GM23248 (cell line): ENCODE data around the gene IQGAP2. TPM values are rescaled to one million over a fixed set of nuclear protein-coding genes. Genes with fewer than 3 reads are reported as not detected.

ENCODE experiments used
- DNase-seq: peaks from one replicate; pipeline ENCODE4 v3.0.0-alpha.2; 2015
- H2AFZ ChIP-seq: fragments of 200-600 bp; sonication (generic); 2 replicates; pipeline ENCODE4 v1.6.1; 2016; ENCODE audit warnings: antibody characterized with exemption
- H3F3A ChIP-seq: fragments of 200-600 bp; sonication (generic); 2 replicates; pipeline ENCODE4 v1.6.1; 2016; ENCODE audit warnings: mild to moderate bottlenecking, antibody characterized with exemption, mixed run types; ENCODE audit not compliant: insufficient read depth
- H3K27ac ChIP-seq: fragments of 200-600 bp; sonication (generic); 2 replicates; pipeline ENCODE4 v1.5.1; 2016; ENCODE audit warnings: mild to moderate bottlenecking
- H3K27me3 ChIP-seq: fragments of 200-600 bp; sonication (generic); replicated peaks from 2 replicates; pipeline ENCODE4 v1.6.1; 2016; ENCODE audit warnings: mild to moderate bottlenecking; ENCODE audit not compliant: insufficient read depth
- H3K36me3 ChIP-seq: fragments of 200-600 bp; sonication (generic); 2 replicates; pipeline ENCODE4 v1.6.1; 2016; ENCODE audit warnings: low read depth, mild to moderate bottlenecking
- H3K4me1 ChIP-seq: fragments of 200-600 bp; sonication (generic); 2 replicates; pipeline ENCODE4 v1.6.1; 2016; ENCODE audit warnings: mild to moderate bottlenecking; ENCODE audit not compliant: insufficient read depth
- H3K4me2 ChIP-seq: fragments of 200-600 bp; sonication (generic); one replicate; pipeline ENCODE4 v1.6.1; 2016; ENCODE audit warnings: mild to moderate bottlenecking; ENCODE audit not compliant: unreplicated experiment
- H3K4me3 ChIP-seq: fragments of 200-600 bp; sonication (generic); 2 replicates; pipeline ENCODE4 v1.5.1; 2016; ENCODE audit warnings: mild to moderate bottlenecking
- H3K79me2 ChIP-seq: fragments of 200-600 bp; sonication (generic); 2 replicates; pipeline ENCODE4 v1.6.1; 2016; ENCODE audit warnings: mild to moderate bottlenecking; ENCODE audit not compliant: insufficient read depth
- H3K9ac ChIP-seq: fragments of 200-600 bp; sonication (generic); 2 replicates; pipeline ENCODE4 v1.6.1; 2016; ENCODE audit warnings: mild to moderate bottlenecking
- H3K9me2 ChIP-seq: fragments of 200-600 bp; sonication (generic); 2 replicates; pipeline ENCODE4 v1.6.1; 2016; ENCODE audit warnings: mixed run types, mild to moderate bottlenecking, moderate library complexity; ENCODE audit not compliant: insufficient read depth
- H3K9me3 ChIP-seq: fragments of 200-600 bp; sonication (generic); one replicate; pipeline ENCODE4 v1.6.1; 2017; ENCODE audit warnings: low read depth
- H4K20me1 ChIP-seq: fragments of 200-600 bp; sonication (generic); 2 replicates; pipeline ENCODE4 v1.6.0; 2016; ENCODE audit not compliant: insufficient read depth
- EZH2 ChIP-seq: fragments of 200-600 bp; sonication (generic); IDR thresholded peaks from 2 replicates; pipeline ENCODE4 v1.6.1; 2018; ENCODE audit warnings: antibody characterized with exemption, mild to moderate bottlenecking; ENCODE audit not compliant: insufficient read depth, poor library complexity, severe bottlenecking
- EZH2phosphoT487 ChIP-seq: fragments of 200-600 bp; sonication (generic); IDR thresholded peaks from 2 replicates; pipeline ENCODE4 v1.6.1; 2018; ENCODE audit warnings: antibody characterized with exemption, moderate library complexity, mild to moderate bottlenecking, low read depth; ENCODE audit not compliant: insufficient read depth
- WGBS, 2 experiments: methylation state at CpG; one replicate each; pipeline ENCODE4 v1.1.6; 2015 to 2017; ENCODE audit warnings: low lambda C conversion rate in 2 of 2, low coverage in 1 of 2; ENCODE audit errors: missing lambda C conversion rate in 2 of 2; 5-methylcytosine and 5-hydroxymethylcytosine counted together
- in situ Hi-C: fragments of 300-500 bp; cut with MboI; formaldehyde crosslinking; loops from 2 replicates; pipeline ENCODE4 v1.15.0; 2020
- polyA plus RNA-seq: library from polyadenylated mRNA; unstranded; fragments of >200 nt; fragmentation: Nextera tagmentation; extraction: Ambion mirVana; gene quantifications from 2 replicates; pipeline ENCODE4 v1.2.1, GENCODE V29; 2016
- total RNA-seq: library from RNA; depleted of rRNA; stranded (reverse); fragments of >200 nt; shearing (Covaris generic); gene quantifications from 2 replicates; pipeline ENCODE4 v1.2.3, GENCODE V29; 2014

The IQGAP2 gene
- total and polyA plus RNA-seq, 2 experiments from 2014 or later, result 0.11 TPM; not detected in 1

DNA sequence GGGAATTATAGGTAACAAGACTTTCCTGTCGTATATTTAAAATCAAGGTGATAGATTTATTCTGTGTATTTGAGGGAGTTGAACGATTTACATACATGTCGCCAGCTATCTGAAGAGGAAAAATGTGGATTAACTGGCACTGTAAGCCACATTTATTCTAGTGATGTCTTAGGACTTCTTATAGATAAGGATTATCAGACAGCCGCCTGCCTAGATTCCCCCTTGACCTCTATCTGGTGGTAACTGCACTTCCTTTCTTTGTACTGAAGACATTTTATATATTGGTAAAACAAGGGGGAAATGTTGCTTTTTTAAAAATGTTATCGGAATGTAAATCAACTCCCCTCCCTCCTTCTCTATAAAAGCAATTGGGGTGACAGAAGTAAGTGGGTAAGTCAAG, 259.4 kb downstream of the IQGAP2 start:
- H3K79me2 ChIP-seq, result no peaks in the 10 kb centered on the region
- TF ChIP-seq EZH2 (no peak), EZH2phosphoT487 (no peak)
- in situ Hi-C loops, result no loop called here
- peaks cover 40% of the 10 kb centered on the region for H3K27me3 ChIP-seq
- 82 to 87% methylated on average over 5 of the region's 5 CpGs for WGBS, 2 experiments
- no peak overlapping the region for H2AFZ ChIP-seq
- no peak overlapping the region for H3K4me3 ChIP-seq
- H3K9me2 ChIP-seq, result no peaks in the 10 kb centered on the region
- DNase-seq, result no peak
- H3F3A ChIP-seq, result no peaks in the 10 kb centered on the region
- no peaks in the 10 kb centered on the region for H3K9me3 ChIP-seq
- H3K27ac ChIP-seq, result no peak overlapping the region
- H3K9ac ChIP-seq, result no peak overlapping the region
- H3K36me3 ChIP-seq, result no peaks in the 10 kb centered on the region
- H3K4me1 ChIP-seq, result no peaks in the 10 kb centered on the region
- no peaks in the 10 kb centered on the region for H4K20me1 ChIP-seq
- no peak overlapping the region for H3K4me2 ChIP-seq

DNA sequence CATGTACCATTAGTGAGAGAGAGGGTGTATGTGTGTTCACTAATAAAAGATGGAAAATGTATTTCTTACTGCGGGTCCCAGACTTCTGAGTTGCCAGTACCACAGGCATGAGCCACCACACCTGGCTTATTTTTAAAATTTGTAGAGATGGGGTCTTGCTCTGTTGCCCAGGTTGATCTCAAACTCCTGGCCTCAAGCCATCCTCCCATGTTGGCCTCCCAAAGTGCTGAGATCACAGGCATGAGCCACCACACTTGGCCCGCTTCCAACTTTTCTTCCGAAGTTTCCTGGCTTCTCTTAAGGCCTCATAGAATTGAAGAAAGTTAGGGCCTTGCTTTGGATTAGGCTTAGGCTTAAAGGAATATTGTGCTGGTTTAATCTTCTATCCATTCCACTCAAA, 260.5 kb downstream of the IQGAP2 start:
- H3K27me3 ChIP-seq, result peaks cover 41% of the 10 kb centered on the region
- H3K79me2 ChIP-seq, result no peaks in the 10 kb centered on the region
- in situ Hi-C loops, result no loop called here
- no peak overlapping the region for H2AFZ ChIP-seq
- no peak overlapping the region for H3K27ac ChIP-seq
- 47 to 51% methylated on average over 3 of the region's 3 CpGs for WGBS, 2 experiments
- H3K4me1 ChIP-seq, result no peaks in the 10 kb centered on the region
- H3K4me3 ChIP-seq, result no peak overlapping the region
- no peaks in the 10 kb centered on the region for H4K20me1 ChIP-seq
- no peak for DNase-seq
- no peaks in the 10 kb centered on the region for H3F3A ChIP-seq
- H3K9me2 ChIP-seq, result no peaks in the 10 kb centered on the region
- no peaks in the 10 kb centered on the region for H3K36me3 ChIP-seq
- TF ChIP-seq EZH2phosphoT487, result no peak
- TF ChIP-seq EZH2, result no peak
- no peak overlapping the region for H3K4me2 ChIP-seq
- H3K9ac ChIP-seq, result no peak overlapping the region
- no peaks in the 10 kb centered on the region for H3K9me3 ChIP-seq

DNA sequence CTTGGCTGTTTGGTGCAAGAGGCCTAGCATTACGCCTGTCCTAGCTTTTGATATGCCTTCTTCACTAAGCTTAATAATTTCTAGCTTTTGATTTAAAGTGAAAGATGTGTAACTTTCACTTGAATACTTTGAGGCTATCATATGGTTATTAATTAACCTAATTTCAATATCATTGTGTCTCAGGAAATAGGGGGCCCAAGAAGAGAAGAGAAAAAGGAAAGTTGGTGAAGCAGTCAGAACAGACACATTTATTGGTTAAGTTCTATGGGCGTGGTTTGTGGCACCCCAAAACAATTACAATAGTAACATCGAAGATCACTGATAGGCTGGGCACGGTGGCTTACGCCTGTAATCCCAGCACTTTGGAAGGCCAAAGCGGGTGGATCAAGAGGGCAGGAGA, 261.0 kb downstream of the IQGAP2 start:
- Histone ChIP-seq H4K20me1 (no peaks in the 10 kb centered on the region), H3K27ac (no peak overlapping the region), H3K4me2 (no peak overlapping the region), H3K4me3 (no peak overlapping the region), H3K36me3 (no peaks in the 10 kb centered on the region), H3K27me3 (peaks cover 41% of the 10 kb centered on the region), H3K9ac (no peak overlapping the region), H3K9me3 (no peaks in the 10 kb centered on the region), H3K79me2 (no peaks in the 10 kb centered on the region), H3K4me1 (no peaks in the 10 kb centered on the region), H2AFZ (no peak overlapping the region), H3F3A (no peaks in the 10 kb centered on the region), H3K9me2 (no peaks in the 10 kb centered on the region)
- in situ Hi-C loops, result no loop called here
- TF ChIP-seq EZH2phosphoT487, result no peak
- no peak for TF ChIP-seq EZH2
- WGBS, 2 experiments, result 84 to 86% methylated on average over 6 of the region's 6 CpGs
- no peak for DNase-seq

DNA sequence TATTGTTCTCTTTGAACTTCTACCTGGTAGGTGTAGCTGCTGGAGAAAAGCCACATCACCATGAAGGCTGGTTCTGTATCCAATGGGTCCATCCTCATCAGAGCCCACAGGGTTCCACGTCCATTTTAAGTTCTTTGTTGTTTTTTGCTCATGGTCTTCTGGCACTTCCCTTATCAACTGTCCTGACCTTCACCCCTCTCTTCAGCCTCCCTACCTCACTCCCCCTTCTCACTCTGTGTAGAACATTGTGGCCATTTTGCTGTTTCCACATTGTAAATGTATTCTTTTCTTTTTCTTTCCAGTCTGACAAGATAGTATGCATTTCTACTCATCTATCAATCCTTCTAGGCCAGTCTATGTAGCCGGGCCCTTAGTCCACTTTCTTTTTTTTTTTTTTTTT, 264.4 kb downstream of the IQGAP2 start:
- Histone ChIP-seq H3K9me2 (no peaks in the 10 kb centered on the region), H3K79me2 (no peaks in the 10 kb centered on the region), H3K9ac (no peak overlapping the region), H4K20me1 (no peaks in the 10 kb centered on the region), H2AFZ (no peak overlapping the region), H3K4me3 (no peak overlapping the region), H3K27me3 (peaks cover 23% of the 10 kb centered on the region), H3F3A (no peaks in the 10 kb centered on the region), H3K36me3 (no peaks in the 10 kb centered on the region), H3K4me1 (no peaks in the 10 kb centered on the region), H3K4me2 (no peak overlapping the region), H3K27ac (no peak overlapping the region), H3K9me3 (no peaks in the 10 kb centered on the region)
- in situ Hi-C loops, result no loop called here
- TF ChIP-seq EZH2phosphoT487 (no peak), EZH2 (no peak)
- WGBS, 2 experiments, result 51 to 66% methylated on average over 2 of the region's 2 CpGs
- DNase-seq, result no peak

DNA sequence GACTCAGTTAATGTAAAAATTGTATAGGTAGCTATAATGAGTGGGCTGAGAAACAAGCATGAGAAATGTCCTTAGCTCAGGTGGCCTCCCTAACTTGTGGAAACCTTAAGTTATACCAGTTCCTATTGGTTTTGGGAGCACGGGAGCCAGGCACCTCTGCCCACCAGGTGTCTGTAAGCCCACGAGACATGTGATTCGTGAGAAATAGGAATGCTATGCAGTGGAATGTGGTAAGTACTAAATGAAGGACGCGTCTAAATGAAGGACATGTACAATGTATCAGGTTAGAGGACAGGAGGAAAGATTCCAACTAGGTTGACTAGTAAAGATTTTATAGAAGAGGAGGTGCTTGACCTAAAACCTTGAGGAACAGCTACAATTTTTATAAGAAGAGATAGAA, 266.2 kb downstream of the IQGAP2 start:
- H3K27ac ChIP-seq, result no peak overlapping the region
- DNase-seq, result no peak
- no peaks in the 10 kb centered on the region for H3K79me2 ChIP-seq
- H3F3A ChIP-seq, result no peaks in the 10 kb centered on the region
- 82 to 83% methylated on average over 5 of the region's 5 CpGs for WGBS, 2 experiments
- no peak for TF ChIP-seq EZH2phosphoT487
- TF ChIP-seq EZH2, result no peak
- H3K4me1 ChIP-seq, result no peaks in the 10 kb centered on the region
- H4K20me1 ChIP-seq, result no peaks in the 10 kb centered on the region
- H3K4me2 ChIP-seq, result no peak overlapping the region
- no peak overlapping the region for H3K4me3 ChIP-seq
- H3K27me3 ChIP-seq, result peaks cover 34% of the 10 kb centered on the region
- in situ Hi-C loops, result no loop called here
- no peaks in the 10 kb centered on the region for H3K9me3 ChIP-seq
- no peak overlapping the region for H3K9ac ChIP-seq
- no peak overlapping the region for H2AFZ ChIP-seq
- H3K36me3 ChIP-seq, result no peaks in the 10 kb centered on the region
- H3K9me2 ChIP-seq, result no peaks in the 10 kb centered on the region
